ENCODE measurements around the gene EMP3. TPM values are rescaled to one million over a fixed set of nuclear protein-coding genes. Genes with fewer than 3 reads are reported as not detected.
"Not testable (repeated sequence)": the region's sequence is repeated elsewhere in the genome, so short reads cannot be mapped to it uniquely, and the experiment has no call there.

EMP3 gene
- total RNA-seq, 1 donor from 2014 or later = 37.7 TPM

DNA sequence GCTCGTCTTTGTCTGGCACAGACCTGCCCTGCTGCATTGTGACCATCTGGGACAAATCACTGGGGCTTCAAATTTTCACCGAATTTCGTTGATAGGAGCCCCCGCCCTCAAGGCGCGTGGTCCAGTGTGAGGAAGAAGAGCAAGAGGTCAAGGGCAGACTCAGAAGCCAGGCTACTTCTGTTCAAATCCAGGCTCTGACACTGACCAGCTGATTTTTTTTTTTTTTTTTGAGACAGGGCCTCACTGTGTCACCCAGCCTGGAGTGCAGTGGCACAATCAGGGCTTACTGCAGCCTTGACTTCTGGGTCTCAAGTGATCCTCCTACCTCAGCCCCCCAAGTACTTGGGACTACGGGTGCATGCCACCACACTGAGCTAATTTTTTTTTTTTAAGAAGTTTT is 46.0 kb downstream of the EMP3 start:
- DNase-seq (ENCODE audit: extremely low read depth, low read depth, low spot score) = no peak

DNA sequence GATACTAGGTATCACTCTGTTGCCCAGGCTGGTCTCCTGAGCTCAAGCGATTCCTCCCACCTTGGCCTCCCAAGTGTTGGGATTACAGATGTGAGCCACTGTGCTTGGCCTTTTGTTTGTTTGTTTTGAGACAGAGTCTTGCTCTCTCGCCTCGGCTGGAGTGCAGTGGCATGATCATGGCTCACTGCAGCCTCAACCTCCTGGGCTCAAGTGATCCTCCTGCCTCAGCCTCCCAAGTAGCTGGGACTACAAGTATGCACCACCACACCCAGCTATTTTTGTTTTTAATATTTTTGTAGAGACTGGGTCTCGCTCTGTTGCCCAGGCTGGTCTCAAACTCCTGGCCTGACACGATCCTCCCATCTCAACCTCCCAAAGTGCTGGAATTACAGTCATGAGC is 46.4 kb downstream of the EMP3 start:
- not testable (repeated sequence) for DNase-seq (ENCODE audit: extremely low read depth, low read depth, low spot score)

DNA sequence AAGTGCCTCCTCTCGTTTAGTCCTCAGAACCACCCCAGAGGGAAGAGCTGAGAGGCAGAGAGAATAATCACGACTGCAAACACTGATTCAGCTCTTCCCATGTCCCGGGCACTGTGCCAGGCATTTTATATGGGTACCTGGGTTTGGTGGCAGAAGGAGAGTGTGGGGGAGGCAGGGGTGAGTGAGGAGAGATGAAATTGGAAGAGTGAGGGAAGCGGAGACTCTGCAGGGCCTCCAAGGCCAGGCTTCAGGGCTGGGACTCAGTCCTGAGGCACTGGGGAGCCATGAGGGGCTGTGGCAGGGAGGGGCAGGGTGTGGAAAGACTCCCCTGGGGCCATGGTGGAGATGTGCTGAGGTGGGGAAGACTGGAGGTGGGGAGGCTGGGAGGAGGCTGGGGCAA is 47.6 kb downstream of the EMP3 start:
- DNase-seq (ENCODE audit: extremely low read depth, low read depth, low spot score) = no peak

DNA sequence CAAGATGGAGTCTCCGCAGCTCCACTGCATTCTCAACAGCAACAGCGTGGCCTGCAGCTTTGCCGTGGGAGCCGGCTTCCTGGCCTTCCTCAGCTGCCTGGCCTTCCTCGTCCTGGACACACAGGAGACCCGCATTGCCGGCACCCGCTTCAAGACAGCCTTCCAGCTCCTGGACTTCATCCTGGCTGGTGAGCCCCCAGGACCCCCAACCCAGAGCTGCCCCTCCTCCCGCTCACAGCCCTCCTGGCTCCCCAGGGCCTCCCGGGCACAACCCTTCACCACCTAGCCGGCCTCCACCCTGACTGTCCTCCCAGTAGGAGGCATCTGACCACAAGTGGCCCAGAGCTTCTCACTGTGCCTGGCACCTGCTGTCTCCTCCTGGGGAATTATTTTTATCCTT is 48.2 kb downstream of the EMP3 start:
- no peak for DNase-seq (ENCODE audit: extremely low read depth, low read depth, low spot score)

DNA sequence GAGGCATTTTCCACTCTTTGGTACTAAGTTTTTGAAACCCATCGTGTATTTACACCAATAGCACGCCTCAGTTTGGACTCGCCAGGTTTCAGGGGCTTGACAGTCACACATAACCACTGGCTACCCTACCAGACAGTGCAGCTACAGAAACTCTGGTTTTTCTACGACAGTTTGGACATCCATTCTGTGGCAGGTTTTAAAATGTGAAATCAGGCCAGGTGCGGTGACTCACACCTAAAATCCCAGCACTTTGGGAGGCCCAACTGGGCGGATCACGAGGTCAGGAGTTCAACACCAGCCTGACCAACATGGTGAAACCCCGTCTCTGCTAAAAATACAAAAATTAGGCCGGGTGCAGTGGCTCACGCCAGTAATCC is 52.8 kb downstream of the EMP3 start:
- DNase-seq (ENCODE audit: extremely low read depth, low read depth, low spot score) = no peak

DNA sequence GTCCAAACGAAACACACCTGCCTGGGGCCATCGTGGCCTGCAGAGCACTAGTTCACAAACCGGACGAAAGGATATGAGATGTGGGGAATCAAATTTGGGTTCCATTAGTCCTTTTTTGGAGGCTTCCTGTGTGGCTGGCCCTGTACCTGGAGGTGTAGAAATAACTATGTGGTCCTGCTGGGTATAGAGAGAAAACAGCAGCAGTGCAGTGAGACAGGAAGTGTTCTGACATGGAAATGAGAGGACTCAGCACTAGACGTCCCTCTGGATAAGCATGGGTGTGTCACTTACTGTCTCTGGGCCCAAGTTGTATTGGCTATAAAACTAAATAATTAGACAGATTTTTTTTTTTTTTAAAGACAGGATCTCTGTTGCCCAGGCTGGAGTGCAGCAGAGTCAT is 53.7 kb downstream of the EMP3 start:
- no peak for DNase-seq (ENCODE audit: extremely low read depth, low read depth, low spot score)

Other genes starting within 250 kb of the EMP3 start
- gene PLA2G4C, start 214.7 kb upstream of the EMP3 start, total RNA-seq = 279 and 309 TPM in 2 replicates
- gene LIG1, start 155.2 kb upstream of the EMP3 start, total RNA-seq = 42.9 and 47.3 TPM in 2 replicates
- 3.6 and 6.5 TPM in 2 replicates for gene ZSWIM9, start 154.9 kb upstream of the EMP3 start, total RNA-seq
- 78.5 and 116 TPM in 2 replicates for gene CARD8, start 69.6 kb upstream of the EMP3 start, total RNA-seq
- 0.23 and 1.2 TPM in 2 replicates for gene ZNF114, start 55.5 kb upstream of the EMP3 start, total RNA-seq
- gene TMEM143, start 38.4 kb downstream of the EMP3 start, total RNA-seq = 5.1 and 6.8 TPM in 2 replicates
- not detected in 2 replicates for gene SYNGR4, start 38.8 kb downstream of the EMP3 start, total RNA-seq
- gene KDELR1, start 66.0 kb downstream of the EMP3 start, total RNA-seq = 174 and 177 TPM in 2 replicates
- gene GRIN2D, start 68.1 kb downstream of the EMP3 start, total RNA-seq = 0.53 and 0.76 TPM in 2 replicates
- 34.2 and 35.7 TPM in 2 replicates for gene GRWD1, start 120.4 kb downstream of the EMP3 start, total RNA-seq
- 0.73 and 1.2 TPM in 2 replicates for gene KCNJ14, start 130.0 kb downstream of the EMP3 start, total RNA-seq
- 78.1 and 91.0 TPM in 2 replicates for gene CYTH2, start 143.8 kb downstream of the EMP3 start, total RNA-seq
- gene LMTK3, start 186.3 kb downstream of the EMP3 start, total RNA-seq = not detected in 2 replicates
- 0.19 TPM in 1 of 2 replicates, not detected in the other for gene SULT2B1, start 226.6 kb downstream of the EMP3 start, total RNA-seq